Mesenchymal stem cell (in vitro differentiated cells and primary cell): Measurements from ENCODE around the gene RYR2.

ENCODE experiments used
- DNase-seq: peaks from one replicate; pipeline ENCODE4 v3.0.0-alpha.2; 2013
- H2AFZ ChIP-seq: one replicate; pipeline ENCODE4 v1.6.1; 2013; ENCODE audit warnings: low read depth, mild to moderate bottlenecking, control low read depth, inconsistent platforms, low read length, moderate library complexity
- H2AK5ac ChIP-seq: 2 replicates; pipeline ENCODE4 v1.6.1; 2013; ENCODE audit warnings: low read length, moderate library complexity, mild to moderate bottlenecking, inconsistent platforms; ENCODE audit not compliant: severe bottlenecking
- H2BK120ac ChIP-seq: one replicate; pipeline ENCODE4 v1.6.1; 2013; ENCODE audit warnings: low read depth, mild to moderate bottlenecking, inconsistent platforms, low read length, moderate library complexity
- H2BK12ac ChIP-seq, 2 experiments: one replicate each; pipeline ENCODE4 v1.6.1; 2013; ENCODE audit warnings: inconsistent platforms in 2 of 2, low read length in 2 of 2, mild to moderate bottlenecking in 2 of 2, moderate library complexity in 2 of 2, control low read depth in 1 of 2
- H2BK15ac ChIP-seq: one replicate; pipeline ENCODE4 v1.6.1; 2013; ENCODE audit warnings: mild to moderate bottlenecking, low read depth, inconsistent platforms; ENCODE audit not compliant: poor library complexity, severe bottlenecking
- H2BK5ac ChIP-seq: 2 replicates; pipeline ENCODE4 v1.6.1; 2013; ENCODE audit warnings: low read depth, mild to moderate bottlenecking, low read length, control low read depth, inconsistent platforms; ENCODE audit not compliant: poor library complexity, severe bottlenecking
- H3K14ac ChIP-seq, 2 experiments: one replicate each; pipeline ENCODE4 v1.6.1; 2013; ENCODE audit warnings: inconsistent platforms in 2 of 2, low read length in 2 of 2, control low read depth in 1 of 2, mild to moderate bottlenecking in 1 of 2, moderate library complexity in 1 of 2
- H3K18ac ChIP-seq, 2 experiments: one replicate each; pipeline ENCODE4 v1.6.1; 2013; ENCODE audit warnings: inconsistent platforms in 2 of 2, low read length in 2 of 2, control low read depth in 1 of 2, low read depth in 1 of 2, mild to moderate bottlenecking in 1 of 2
- H3K23ac ChIP-seq, 2 experiments: one replicate each; pipeline ENCODE4 v1.6.1; 2013; ENCODE audit warnings: inconsistent platforms in 2 of 2, low read length in 2 of 2, mild to moderate bottlenecking in 2 of 2, moderate library complexity in 2 of 2, control low read depth in 1 of 2
- H3K27ac ChIP-seq: 2 replicates; pipeline ENCODE4 v1.5.1; 2013; ENCODE audit warnings: mild to moderate bottlenecking, moderate library complexity, low read length, control low read depth, inconsistent platforms; ENCODE audit not compliant: poor library complexity, severe bottlenecking
- H3K27me3 ChIP-seq, 2 experiments: 2 replicates each; pipeline versions ENCODE4 v1.6.1 to v1.7.0; 2013; ENCODE audit warnings: low read length in 2 of 2, mild to moderate bottlenecking in 2 of 2, moderate library complexity in 2 of 2, control low read depth in 1 of 2, inconsistent platforms in 1 of 2; ENCODE audit not compliant: control insufficient read depth in 1 of 2, insufficient read depth in 1 of 2
- H3K36me3 ChIP-seq, 2 experiments: 2 replicates each; pipeline versions ENCODE4 v1.6.1 to v1.7.0; 2013; ENCODE audit warnings: low read length in 2 of 2, control low read depth in 1 of 2, inconsistent platforms in 1 of 2, low read depth in 1 of 2, mild to moderate bottlenecking in 1 of 2; ENCODE audit not compliant: insufficient read depth in 2 of 2, control insufficient read depth in 1 of 2
- H3K4ac ChIP-seq, 2 experiments: one replicate each; pipeline ENCODE4 v1.6.1; 2013; ENCODE audit warnings: inconsistent platforms in 2 of 2, low read length in 2 of 2, mild to moderate bottlenecking in 2 of 2, moderate library complexity in 2 of 2, control low read depth in 1 of 2, low read depth in 1 of 2
- H3K4me1 ChIP-seq: 2 replicates; pipeline ENCODE4 v1.6.1; 2013; ENCODE audit warnings: low read depth, low read length, control low read depth; ENCODE audit not compliant: control insufficient read depth, insufficient read depth
- H3K4me2 ChIP-seq: 2 replicates; pipeline ENCODE4 v1.6.1; 2013; ENCODE audit warnings: low read length, mild to moderate bottlenecking, inconsistent platforms; ENCODE audit not compliant: poor library complexity, severe bottlenecking
- H3K4me3 ChIP-seq, 2 experiments: 2 replicates each; pipeline versions ENCODE4 v1.5.1 to v1.7.0; 2013; ENCODE audit warnings: low read length in 2 of 2, mild to moderate bottlenecking in 2 of 2, control low read depth in 1 of 2, low read depth in 1 of 2; ENCODE audit not compliant: insufficient read depth in 1 of 2
- H3K79me1 ChIP-seq: replicated peaks from 2 replicates; pipeline ENCODE4 v1.6.1; 2013; ENCODE audit warnings: mild to moderate bottlenecking, control low read depth, low read length, inconsistent platforms; ENCODE audit not compliant: poor library complexity, severe bottlenecking
- H3K9ac ChIP-seq: 2 replicates; pipeline ENCODE4 v1.7.0; 2013; ENCODE audit warnings: mild to moderate bottlenecking, low read length, moderate library complexity
- H3K9me3 ChIP-seq: 2 replicates; pipeline ENCODE4 v1.7.0; 2013; ENCODE audit warnings: mild to moderate bottlenecking, low read length; ENCODE audit not compliant: control insufficient read depth
- H4K8ac ChIP-seq: one replicate; pipeline ENCODE4 v1.6.1; 2013; ENCODE audit warnings: inconsistent platforms, mild to moderate bottlenecking, low read length, moderate library complexity
- H4K91ac ChIP-seq: one replicate; pipeline ENCODE4 v1.6.1; 2013; ENCODE audit warnings: mild to moderate bottlenecking, low read length, inconsistent platforms
- WGBS: methylation state at CpG from one replicate; pipeline ENCODE4 v1.1.7; 2013; ENCODE audit warnings: mixed read lengths; 5-methylcytosine and 5-hydroxymethylcytosine counted together

RYR2 gene

GRCh38 chr1:237255071-237255470 lies 213.1 kb downstream of the RYR2 start:
- Histone ChIP-seq H3K4ac (no peak overlapping the region), H2BK5ac (no peak overlapping the region), H3K4me3 (no peak overlapping the region), H2BK120ac (no peak overlapping the region), H3K4me2 (no peak overlapping the region), H2AFZ (no peak overlapping the region), H3K79me1 (no peaks in the 10 kb centered on the region), H3K23ac (no peak overlapping the region), H2BK15ac (no peak overlapping the region), H3K27me3 (no peaks in the 10 kb centered on the region), H2AK5ac (no peak overlapping the region), H3K14ac (no peak overlapping the region), H3K4me1 (no peaks in the 10 kb centered on the region), H3K36me3 (no peaks in the 10 kb centered on the region), H4K91ac (no peak overlapping the region), H3K9me3 (peaks cover 9% of the 10 kb centered on the region), H3K9ac (no peak overlapping the region), H4K8ac (no peak overlapping the region), H3K27ac (no peak overlapping the region), H3K18ac (no peak overlapping the region), H2BK12ac (no peak overlapping the region)
- no CpG with 5 or more reads among the region's 1 CpG for WGBS
- no peak for DNase-seq

GRCh38 chr1:237258871-237259270 lies 216.9 kb downstream of the RYR2 start:
- Histone ChIP-seq H3K4ac (no peak overlapping the region), H3K4me2 (no peak overlapping the region), H2BK120ac (no peak overlapping the region), H3K27me3 (no peaks in the 10 kb centered on the region), H3K36me3 (no peaks in the 10 kb centered on the region), H3K14ac (no peak overlapping the region), H3K23ac (no peak overlapping the region), H3K27ac (no peak overlapping the region), H3K9me3 (peaks cover 9% of the 10 kb centered on the region), H2BK5ac (no peak overlapping the region), H3K79me1 (no peaks in the 10 kb centered on the region), H3K4me3 (no peak overlapping the region), H2AK5ac (no peak overlapping the region), H2BK12ac (no peak overlapping the region), H3K4me1 (no peaks in the 10 kb centered on the region), H4K8ac (no peak overlapping the region), H2BK15ac (no peak overlapping the region), H4K91ac (no peak overlapping the region), H3K9ac (no peak overlapping the region), H2AFZ (no peak overlapping the region), H3K18ac (no peak overlapping the region)
- DNase-seq = no peak

- Histone ChIP-seq H4K91ac (no peak overlapping the region), H3K27me3 (no peaks in the 10 kb centered on the region), H2AK5ac (no peak overlapping the region), H3K18ac (no peak overlapping the region), H3K79me1 (no peaks in the 10 kb centered on the region), H2AFZ (no peak overlapping the region), H3K9me3 (peaks cover 7% of the 10 kb centered on the region), H3K23ac (no peak overlapping the region), H3K9ac (no peak overlapping the region), H3K36me3 (no peaks in the 10 kb centered on the region), H3K4me3 (no peak overlapping the region), H4K8ac (no peak overlapping the region), H3K27ac (no peak overlapping the region), H2BK15ac (no peak overlapping the region), H3K4me2 (no peak overlapping the region), H3K4me1 (no peaks in the 10 kb centered on the region), H2BK120ac (no peak overlapping the region), H3K4ac (no peak overlapping the region), H2BK12ac (no peak overlapping the region), H3K14ac (no peak overlapping the region), H2BK5ac (no peak overlapping the region)
- 66% methylated on average over 3 of the region's 4 CpGs for WGBS
- no peak for DNase-seq
These were observed 219.2 kb downstream of the RYR2 start for GRCh38 chr1:237261198-237261597.

- Histone ChIP-seq H3K9me3 (no peaks in the 10 kb centered on the region), H3K4ac (no peak overlapping the region), H3K18ac (no peak overlapping the region), H3K27me3 (no peaks in the 10 kb centered on the region), H4K8ac (no peak overlapping the region), H4K91ac (no peak overlapping the region), H3K27ac (no peak overlapping the region), H2BK12ac (no peak overlapping the region), H3K14ac (no peak overlapping the region), H3K23ac (no peak overlapping the region), H3K36me3 (no peaks in the 10 kb centered on the region), H3K79me1 (no peaks in the 10 kb centered on the region), H2BK5ac (no peak overlapping the region), H3K4me1 (no peaks in the 10 kb centered on the region), H2BK15ac (no peak overlapping the region), H2BK120ac (no peak overlapping the region), H3K4me2 (no peak overlapping the region), H3K4me3 (no peak overlapping the region), H3K9ac (no peak overlapping the region), H2AK5ac (no peak overlapping the region), H2AFZ (no peak overlapping the region)
- WGBS = 83% methylated on average over 2 of the region's 2 CpGs
- DNase-seq = no peak
These were observed 225.8 kb downstream of the RYR2 start for GRCh38 chr1:237267743-237268142.
